SHP77 treated with DMSO at 0.1 percent for 48 hours (cell line): Measurements from ENCODE around the gene PIP.
A peak's percentile ranks its signal among the peaks of the same experiment; 100 is the strongest.
"Not testable (repeated sequence)": the region's sequence is repeated elsewhere in the genome, so short reads cannot be mapped to it uniquely, and the experiment has no call there.

Experiments
- DNase-seq: peaks from one replicate; lab custom pipeline; 2025; lab: John Stamatoyannopoulos, UW

PIP gene

GRCh38 chr7:143131781-143132180 is at the start of gene PIP:
PIP (plus strand) TSS chr7:143132077; CDS start chr7:143132117, 40 bp downstream.
- DNase-seq = no peak

- DNase-seq = no peak
These were observed 46.8 kb upstream of the PIP start for GRCh38 chr7:143085109-143085508.

DNA sequence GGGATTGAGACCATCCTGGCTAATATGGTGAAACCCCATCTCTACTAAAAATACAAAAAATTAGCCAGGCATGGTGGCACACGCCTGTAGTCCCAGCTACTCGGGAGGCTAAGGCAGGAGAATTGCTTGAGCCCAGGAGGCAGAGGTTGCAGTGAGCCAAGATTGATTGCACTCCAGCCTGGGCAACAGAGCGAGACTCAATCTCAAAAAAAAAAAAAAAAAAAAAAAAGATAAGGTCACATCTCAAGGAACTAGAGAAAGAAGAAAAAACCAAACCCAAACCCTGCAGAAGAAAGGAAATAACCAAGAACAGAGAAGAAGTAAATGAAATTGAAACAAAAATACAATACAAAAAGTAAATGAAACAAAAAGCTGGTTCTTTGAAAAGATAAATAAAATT is 46.3 kb upstream of the PIP start:
- DNase-seq = not testable (repeated sequence)

- not testable (repeated sequence) for DNase-seq
These were observed 43.2 kb upstream of the PIP start for GRCh38 chr7:143088549-143089231.

GRCh38 chr7:143096146-143096545 is 35.7 kb upstream of the PIP start:
- no peak for DNase-seq

- not testable (repeated sequence) for DNase-seq
These were observed 32.3 kb upstream of the PIP start for GRCh38 chr7:143099579-143099978.

DNA sequence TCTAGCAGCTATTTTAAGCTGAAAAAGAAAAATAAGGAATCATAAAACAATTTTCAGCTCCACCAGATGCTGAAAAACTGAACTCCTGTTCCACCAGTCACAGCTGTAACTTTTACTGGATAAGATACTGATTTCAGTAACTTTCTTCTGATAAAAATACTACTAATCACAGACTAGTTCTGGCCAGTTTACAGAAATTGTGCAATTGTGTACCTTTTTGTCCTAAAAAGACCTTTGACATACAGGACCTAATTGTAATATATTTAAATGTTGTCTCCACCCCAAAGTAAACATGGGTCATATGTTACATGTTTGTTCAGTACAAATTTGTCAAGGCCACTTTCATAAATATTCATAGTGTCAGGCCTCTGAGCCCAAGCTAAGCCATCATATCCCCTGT is 27.1 kb upstream of the PIP start:
- DNase-seq = no peak

GRCh38 chr7:143108019-143108418 is 23.9 kb upstream of the PIP start:
- DNase-seq = not testable (repeated sequence)

DNA sequence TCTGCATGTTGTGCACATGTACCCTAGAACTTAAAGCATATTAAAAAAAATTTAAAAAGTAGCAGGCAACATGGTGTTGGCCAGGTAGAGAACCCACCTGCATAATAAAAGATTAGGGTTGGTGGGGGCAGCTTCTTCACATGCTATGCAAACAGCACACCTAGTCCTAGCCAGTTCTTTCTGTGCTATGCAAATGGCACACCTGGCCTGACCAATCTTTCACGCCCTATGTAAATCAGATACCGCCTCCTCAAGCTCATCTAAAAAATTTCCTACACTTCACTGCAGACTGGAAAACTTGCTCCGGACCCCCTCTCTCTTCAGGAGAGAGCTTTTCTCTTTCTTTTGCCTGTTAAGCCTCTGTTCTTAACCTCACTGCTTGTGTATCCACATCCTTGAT is 14.5 kb upstream of the PIP start:
- no peak for DNase-seq

DNA sequence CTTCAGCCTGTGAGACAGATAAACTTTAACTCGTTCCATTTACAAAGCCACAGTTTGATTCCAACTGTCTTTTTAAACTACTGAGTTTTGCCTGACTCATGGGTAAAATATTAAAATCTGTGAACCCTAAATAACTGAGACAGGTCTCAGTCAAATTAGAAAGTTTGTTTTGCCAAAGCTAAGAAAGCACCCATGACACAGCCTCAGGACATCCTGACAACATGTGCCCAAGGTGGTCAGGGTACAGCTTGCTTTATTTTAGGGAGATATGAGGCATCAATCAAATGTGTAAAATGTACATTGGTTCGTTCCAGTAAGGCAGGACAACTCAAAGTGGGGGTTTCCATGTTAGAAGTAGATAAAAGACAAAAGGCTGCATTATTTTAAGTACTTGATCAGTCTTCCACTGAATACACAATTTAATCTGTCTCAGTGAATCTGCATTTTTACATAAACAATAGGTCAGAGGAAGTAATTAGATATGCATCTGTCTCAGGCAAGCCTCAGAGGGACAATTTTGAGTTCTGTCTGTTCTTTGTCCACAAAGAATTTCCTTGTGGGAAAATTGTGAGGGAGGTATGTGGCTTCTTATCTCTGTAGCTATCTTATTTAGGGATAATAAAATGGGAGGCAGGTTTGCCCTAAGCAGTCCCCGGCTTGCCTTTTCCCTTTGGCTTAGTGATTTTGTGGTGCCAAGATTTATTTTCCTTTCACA is 11.0 kb upstream of the PIP start:
- no peak for DNase-seq

DNA sequence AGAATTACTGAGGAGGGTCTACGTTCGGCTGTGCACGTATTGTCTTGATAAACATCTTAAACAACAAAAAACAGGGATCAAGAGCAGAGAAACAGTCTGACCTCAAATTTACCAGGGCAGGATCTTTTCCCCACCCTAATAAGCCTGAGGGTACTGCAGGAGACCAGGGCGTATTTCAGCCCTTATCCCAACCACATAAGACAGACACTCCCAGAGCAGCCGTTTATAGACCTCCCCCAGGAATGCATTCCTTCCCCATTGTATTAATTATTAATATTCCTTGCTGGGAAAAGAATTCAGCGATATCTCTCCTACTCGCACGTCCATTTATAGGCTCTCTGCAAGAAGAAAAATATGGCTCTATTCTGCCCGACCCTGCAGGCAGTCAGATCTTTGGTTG is 8.6 kb upstream of the PIP start:
- DNase-seq = not testable (repeated sequence)

GRCh38 chr7:143126146-143126545 is 5.7 kb upstream of the PIP start:
- no peak for DNase-seq

- DNase-seq = no peak
These were observed 2.8 kb upstream of the PIP start for GRCh38 chr7:143129051-143129450.

DNA sequence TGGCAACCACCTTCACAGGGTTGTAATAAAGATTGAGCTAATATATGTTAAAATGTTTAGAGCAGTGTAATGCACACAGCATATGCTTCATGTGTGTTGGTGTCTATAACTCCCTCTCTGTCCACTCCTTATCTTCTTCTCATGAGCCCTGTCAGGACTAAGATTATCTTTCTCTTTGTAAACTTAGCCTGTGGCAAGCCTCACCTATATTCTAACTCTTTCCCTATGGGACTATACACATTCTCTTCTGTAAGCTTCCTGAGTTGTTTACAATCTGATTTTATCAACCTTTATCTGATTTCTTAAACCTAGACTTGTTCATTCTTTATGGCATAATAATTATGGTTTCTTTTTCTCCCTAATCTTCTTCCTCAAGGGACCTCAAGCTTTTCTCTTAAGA is 2.4 kb upstream of the PIP start:
- no peak for DNase-seq

- no peak for DNase-seq
These were observed 1.3 kb upstream of the PIP start for GRCh38 chr7:143130541-143130940.

GRCh38 chr7:143147070-143147469 is 15.2 kb downstream of the PIP start:
- DNase-seq = no peak

DNA sequence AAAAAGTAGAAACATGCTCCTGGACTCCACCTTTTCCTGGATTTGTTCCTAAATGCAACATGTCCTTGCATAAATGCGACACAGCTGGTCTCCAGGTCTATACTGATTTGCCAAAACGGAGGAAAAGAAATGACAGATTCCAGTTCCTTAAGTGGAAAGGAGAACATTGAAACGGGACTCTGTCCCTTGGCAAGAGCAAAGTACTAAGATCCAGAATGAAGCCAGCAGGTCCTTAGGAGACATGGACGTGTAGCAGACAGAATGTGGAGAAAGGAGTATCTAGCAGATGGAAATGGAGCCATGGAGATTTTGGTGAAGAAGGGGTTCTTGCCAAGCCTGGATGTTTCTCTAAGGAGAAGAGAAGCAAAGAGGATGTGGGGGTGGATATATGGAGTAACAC is 16.2 kb downstream of the PIP start:
- DNase-seq = no peak

- DNase-seq = no peak
These were observed 16.8 kb downstream of the PIP start for GRCh38 chr7:143148651-143149050.

DNA sequence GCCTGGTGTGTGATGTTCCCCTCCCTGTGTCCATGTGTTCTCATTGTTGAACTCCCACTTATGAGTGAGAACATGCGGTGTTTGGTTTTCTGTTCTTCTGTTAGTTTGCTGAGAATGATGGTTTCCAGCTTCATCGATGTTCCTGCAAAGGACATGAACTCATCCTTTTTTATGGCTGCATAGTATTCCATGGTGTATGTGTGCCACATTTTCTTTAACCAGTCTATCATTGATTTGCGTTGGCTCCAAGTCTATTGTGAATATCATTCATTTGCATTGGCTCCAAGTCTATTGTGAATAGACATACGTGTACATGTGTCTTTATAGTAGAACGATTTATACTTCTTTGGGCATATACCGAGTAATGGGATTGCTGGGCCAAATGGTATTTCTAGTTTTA is 18.8 kb downstream of the PIP start:
- DNase-seq = not testable (repeated sequence)

- not testable (repeated sequence) for DNase-seq
These were observed 26.7 kb downstream of the PIP start for GRCh38 chr7:143158617-143159016.

GRCh38 chr7:143171697-143172096 is 39.8 kb downstream of the PIP start:
- DNase-seq = no peak

DNA sequence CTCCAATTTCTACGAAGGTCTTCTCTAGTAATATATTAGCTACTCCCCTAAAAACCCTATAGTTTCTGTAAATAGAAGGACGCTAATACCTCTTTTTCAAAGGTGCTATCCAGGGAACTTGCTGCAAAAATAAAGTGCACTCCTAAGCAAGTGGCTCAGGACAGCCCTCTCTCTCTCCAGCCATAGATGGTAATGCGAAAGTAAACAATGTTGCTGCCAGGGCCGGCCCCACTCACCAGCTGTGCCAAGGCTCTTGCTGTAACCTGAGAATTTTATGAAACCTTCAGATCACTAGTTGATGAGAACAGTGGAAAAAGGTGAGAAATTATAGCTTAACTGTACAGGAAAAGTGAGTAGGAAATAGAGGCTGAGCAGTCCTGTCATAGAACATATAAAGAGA is 40.5 kb downstream of the PIP start:
- DNase-seq = peak; percentile 55

- DNase-seq = no peak
These were observed 44.3 kb downstream of the PIP start for GRCh38 chr7:143176128-143176527.
